ENCODE measurements around the gene BAIAP2.

- TF ChIP-seq TCF4 (CRISPR knock-in tag; IDR thresholded peaks at IDR 0.05; ENCODE audit: borderline replicate concordance): no peak
- no peak for TF ChIP-seq BACH2 (CRISPR knock-in tag; IDR thresholded peaks at IDR 0.05; ENCODE audit: borderline replicate concordance)
- no peak for TF ChIP-seq PATZ1 (CRISPR knock-in tag; IDR thresholded peaks at IDR 0.05; ENCODE audit: borderline replicate concordance)
- no peak for TF ChIP-seq SNAI2 (CRISPR knock-in tag; IDR thresholded peaks at IDR 0.05)
- no peak for TF ChIP-seq RARB (CRISPR knock-in tag; IDR thresholded peaks at IDR 0.05)
- TF ChIP-seq ISL1 (CRISPR knock-in tag; IDR thresholded peaks at IDR 0.05): no peak
- no peak for TF ChIP-seq ZFP30 (CRISPR knock-in tag; IDR thresholded peaks at IDR 0.05)
- TF ChIP-seq TOX (CRISPR knock-in tag; IDR thresholded peaks at IDR 0.05; ENCODE audit: borderline replicate concordance): no peak
- no peak for TF ChIP-seq OSR1 (CRISPR knock-in tag; IDR thresholded peaks at IDR 0.05)
- no peak for TF ChIP-seq ARNTL (CRISPR knock-in tag; IDR thresholded peaks at IDR 0.05; ENCODE audit: borderline replicate concordance, low read depth)
- no peak for TF ChIP-seq PPARA (CRISPR knock-in tag; IDR thresholded peaks at IDR 0.05; ENCODE audit: borderline replicate concordance)
- no peak for TF ChIP-seq CREB5 (CRISPR knock-in tag; IDR thresholded peaks at IDR 0.05; ENCODE audit: low read depth)
- TF ChIP-seq ZFP3 (CRISPR knock-in tag; IDR thresholded peaks at IDR 0.05): no peak
Measured at GRCh38 chr17:81160747-81161453, 125.9 kb downstream of the BAIAP2 start.
